Lower leg skin (tissue), 4 donors: ENCODE results near the gene CCDC102A. TPM values are rescaled to one million over a fixed set of nuclear protein-coding genes. Genes with fewer than 3 reads are reported as not detected.

ENCODE experiments used
- DNase-seq, 2 donors: peaks; one replicate each; pipeline ENCODE4 v3.0.0-alpha.2; 2019; ENCODE audit warnings: low spot score in 2 of 2
- H3K4me3 ChIP-seq: fragments of 200-600 bp; sonication (generic); 2 replicates; pipeline ENCODE4 v1.5.1; 2017; ENCODE audit warnings: mild to moderate bottlenecking, low read depth; ENCODE audit not compliant: poor library complexity, severe bottlenecking
- CTCF ChIP-seq, 3 donors: fragments of 450-650 bp; IDR thresholded peaks; one replicate each; pipeline ENCODE4 v1.5.1; 2016; ENCODE audit warnings: antibody characterized with exemption in 3 of 3, mild to moderate bottlenecking in 3 of 3, moderate library complexity in 2 of 3
- POLR2A ChIP-seq, 2 donors: fragments of 450-650 bp; IDR thresholded peaks; one replicate each; pipeline ENCODE4 v1.6.1; 2016 to 2017; ENCODE audit warnings: antibody characterized with exemption in 2 of 2, mild to moderate bottlenecking in 1 of 2, moderate library complexity in 1 of 2
- WGBS, 2 donors: methylation state at CpG; one replicate each; pipeline ENCODE4 v1.1.5; 2018; 5-methylcytosine and 5-hydroxymethylcytosine counted together
- intact Hi-C: fragments of 100-400 bp; cut with DNase I; formaldehyde crosslinking; loops from one replicate; pipeline ENCODE4 v1.15.0; 2023; ENCODE audit warnings: low total_unique reads
- total RNA-seq, 4 donors: library from RNA; depleted of rRNA; stranded (reverse); fragments of >200 nt; gene quantifications; one replicate each; pipeline ENCODE4 v1.1.0, GENCODE V29; 2016

The CCDC102A gene
- total RNA-seq, 4 donors from 2014 or later: 13.7 to 18.9 (median 16.4) TPM

- 40 to 60% methylated on average over 14 to 15 of the region's 15 CpGs for WGBS, 2 donors
- TF ChIP-seq POLR2A (IDR thresholded peaks at IDR 0.05) (no peak), CTCF (IDR thresholded peaks at IDR 0.05) (no peak)
- H3K4me3 ChIP-seq: no peak overlapping the region
- intact Hi-C loops: no loop called here
- no peak for DNase-seq
Measured at GRCh38 chr16:57479976-57480753, 56.2 kb downstream of the CCDC102A start.

DNA sequence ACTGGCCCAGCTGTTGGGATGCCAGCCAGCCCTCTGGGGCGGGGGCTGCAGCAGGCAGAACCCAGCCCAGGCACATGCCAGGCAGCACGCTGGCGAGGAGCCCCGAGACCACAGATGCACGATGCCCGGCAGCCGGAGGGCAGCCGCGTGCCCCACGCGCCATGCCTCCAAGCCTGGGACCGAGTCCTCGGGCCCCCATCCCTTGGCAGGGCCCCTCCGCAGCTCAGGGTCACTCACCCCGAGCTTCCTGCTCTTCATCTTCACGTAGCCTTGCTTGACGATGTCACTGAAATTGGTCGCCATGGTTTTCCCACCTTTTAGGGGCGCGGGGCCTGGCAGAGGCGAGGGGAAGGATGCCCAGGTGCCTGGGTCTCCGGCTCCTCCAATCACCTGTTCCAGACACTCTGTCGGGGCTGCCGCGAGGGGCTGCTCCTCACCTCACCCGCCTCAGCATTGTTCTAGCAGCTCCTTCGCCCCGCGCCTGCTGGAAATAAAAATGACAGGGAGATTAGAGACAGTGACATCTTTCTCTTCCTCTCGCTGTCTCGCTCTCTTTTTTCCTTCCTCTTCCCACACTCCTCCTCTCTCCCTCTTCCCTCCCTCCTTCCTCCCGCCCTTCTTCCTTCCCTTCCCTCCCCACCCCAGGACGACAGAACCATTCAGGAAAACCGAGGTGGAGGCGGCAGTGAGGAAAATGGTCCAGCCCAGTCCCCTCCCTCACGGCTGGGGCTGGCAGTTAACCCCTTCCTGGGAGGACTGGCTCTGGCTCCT lies 57.0 kb downstream of the CCDC102A start:
- intact Hi-C loops: no loop called here
- no peak overlapping the region for H3K4me3 ChIP-seq
- 34 to 35% methylated on average over 30 to 35 of the region's 36 CpGs for WGBS, 2 donors
- no peak for DNase-seq
- TF ChIP-seq CTCF (IDR thresholded peaks at IDR 0.05): no peak
- no peak for TF ChIP-seq POLR2A (IDR thresholded peaks at IDR 0.05)

DNA sequence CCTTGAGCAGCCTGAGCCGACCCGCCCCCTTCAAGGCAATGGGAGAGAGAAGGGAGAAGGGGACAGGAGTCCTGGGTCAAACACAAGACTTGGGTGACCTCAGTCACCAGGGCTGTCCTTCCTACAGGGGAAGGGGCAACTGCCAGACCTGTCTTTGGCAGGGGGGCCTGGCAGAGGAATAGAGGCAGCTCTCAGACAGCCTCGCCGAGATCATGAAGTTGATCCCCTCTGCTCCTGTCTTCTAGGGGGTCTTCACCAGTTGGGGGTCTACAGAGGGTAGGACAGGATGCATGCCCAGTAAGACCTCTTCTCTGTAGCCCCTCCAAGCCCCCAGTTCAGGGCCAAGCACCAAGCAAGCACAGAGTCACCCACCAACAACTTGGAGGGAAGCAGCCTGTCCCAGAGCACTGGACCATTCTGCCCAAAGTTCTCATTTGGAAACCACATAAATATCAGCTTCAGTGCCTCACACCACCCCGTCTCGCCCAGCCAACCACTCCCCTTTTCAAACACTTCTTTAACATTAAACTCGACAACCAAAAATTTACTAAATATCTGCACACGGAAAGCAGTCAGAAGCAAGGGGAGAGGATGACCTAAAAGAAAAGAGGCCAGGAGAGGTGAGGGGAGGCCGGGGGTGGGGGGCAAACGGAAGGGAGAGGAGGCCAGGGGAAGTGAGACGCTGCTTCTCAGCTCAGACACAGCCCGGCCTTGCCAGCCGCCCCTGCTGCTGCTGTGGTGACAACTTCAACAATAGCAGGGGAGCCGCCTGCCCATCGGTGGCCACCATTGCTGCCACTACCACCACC lies 57.8 kb downstream of the CCDC102A start:
- WGBS, 2 donors: 56 to 57% methylated on average over 15 of the region's 15 CpGs
- H3K4me3 ChIP-seq: no peak overlapping the region
- no peak for DNase-seq
- intact Hi-C loops: no loop called here
- no peak for TF ChIP-seq CTCF (IDR thresholded peaks at IDR 0.05)
- TF ChIP-seq POLR2A (IDR thresholded peaks at IDR 0.05): no peak

GRCh38 chr16:57477531-57478202 lies 58.7 kb downstream of the CCDC102A start:
- TF ChIP-seq CTCF (IDR thresholded peaks at IDR 0.05): no peak
- WGBS, 2 donors: 58% methylated on average over 9 of the region's 9 CpGs
- intact Hi-C loops: no loop called here
- no peak for DNase-seq
- H3K4me3 ChIP-seq: no peak overlapping the region
